GM12878 (cell line): ENCODE data around the gene TOPORS. TPM values are rescaled to one million over a fixed set of nuclear protein-coding genes. Genes with fewer than 3 reads are reported as not detected.

Experiments
- CEBPB ChIP-seq, 2 experiments: fragments of 150-350 bp in 1 of 2; IDR thresholded peaks; 2 replicates each; pipeline ENCODE4 v1.6.1; 2012 to 2014; ENCODE audit warnings: low read depth in 2 of 2, low read length in 2 of 2, borderline replicate concordance in 1 of 2, inconsistent platforms in 1 of 2
- IKZF1 ChIP-seq: fragments of 450-650 bp; conservative IDR thresholded peaks from 2 replicates; pipeline ENCODE4 v1.6.1; 2017; ENCODE audit warnings: antibody characterized with exemption, mild to moderate bottlenecking
- KAT2A ChIP-seq: conservative IDR thresholded peaks from 2 replicates; pipeline ENCODE4 v1.6.1; 2011; ENCODE audit warnings: low read depth, low read length; ENCODE audit not compliant: control insufficient read depth
- MEF2B ChIP-seq: fragments of 450-650 bp; IDR thresholded peaks from 2 replicates; pipeline ENCODE4 v1.6.1; 2018; ENCODE audit warnings: mild to moderate bottlenecking, moderate library complexity; ENCODE audit not compliant: partially characterized antibody, poor library complexity, severe bottlenecking
- NR2C1 ChIP-seq: fragments of 450-650 bp; IDR thresholded peaks from 2 replicates; pipeline ENCODE4 v1.6.1; 2017; ENCODE audit warnings: antibody characterized with exemption, mild to moderate bottlenecking, moderate library complexity
- POLR2AphosphoS2 ChIP-seq: IDR thresholded peaks from 2 replicates; pipeline ENCODE4 v1.6.1; 2011; ENCODE audit warnings: low read depth, mild to moderate bottlenecking, low read length, improper control_type of control experiment, moderate library complexity
- TCF3 ChIP-seq: IDR thresholded peaks from 2 replicates; pipeline ENCODE4 v1.6.1; 2012; ENCODE audit warnings: low read depth, mild to moderate bottlenecking, low read length, borderline replicate concordance; ENCODE audit not compliant: insufficient read depth
- ZZZ3 ChIP-seq: IDR thresholded peaks from 2 replicates; pipeline ENCODE4 v1.6.1; 2011; ENCODE audit warnings: low read depth; ENCODE audit not compliant: control insufficient read depth, insufficient read length
- polyA plus RNA-seq, 11 experiments: library from polyadenylated mRNA; depleted of rRNA in 4 of 11; unstranded in 6 of 11; stranded (reverse) in 5 of 11; fragments of >200 nt; fragmentation: Nextera tagmentation in 4 of 11; fragmentation: Illumina TruSeq in 1 of 11; extraction: Ambion mirVana in 4 of 11; extraction: Trizol in 1 of 11; gene quantifications; 1 replicate in 1 of 11; 2 replicates in 10 of 11; pipeline versions ENCODE4 v1.2.1 to v1.2.3, GENCODE V29; 2011 to 2016; ENCODE audit warnings: inconsistent platforms in 2 of 11, missing spikeins in 2 of 11, low read depth in 1 of 11
- total RNA-seq, 4 experiments: library from RNA; depleted of rRNA in 3 of 4; stranded (reverse); fragments of >200 nt in 3 of 4; fragmentation: Illumina TruSeq in 1 of 4; extraction: Trizol in 1 of 4; gene quantifications; 2 replicates each; pipeline versions ENCODE4 v1.2.1 to v1.2.3, GENCODE V29; 2013 to 2021
- TF ChIP-seq, protein P1 (sequence below): fragments of 450-650 bp; formaldehyde crosslinking; IDR thresholded peaks from 2 replicates; pipeline ENCODE4 v1.4.0; 2022; ENCODE audit warnings: mild to moderate bottlenecking, moderate library complexity
- TF ChIP-seq, protein P2 (sequence below): IDR thresholded peaks from 2 replicates; pipeline ENCODE4 v1.6.1; 2012; ENCODE audit warnings: improper control_type of control experiment, low read depth, low read length; ENCODE audit not compliant: insufficient replicate concordance
- TF ChIP-seq, protein P3 (sequence below): fragments of 450-650 bp; formaldehyde crosslinking; IDR thresholded peaks from 2 replicates; pipeline ENCODE4 v1.4.0; 2020; ENCODE audit warnings: mild to moderate bottlenecking, moderate library complexity

The TOPORS gene
- total and polyA plus RNA-seq, 10 of the 15 experiments (the other 5 are each of a cell fraction or from before 2014, with no cell fraction given), result 6.0 to 27.8 (median 14.3) TPM

DNA sequence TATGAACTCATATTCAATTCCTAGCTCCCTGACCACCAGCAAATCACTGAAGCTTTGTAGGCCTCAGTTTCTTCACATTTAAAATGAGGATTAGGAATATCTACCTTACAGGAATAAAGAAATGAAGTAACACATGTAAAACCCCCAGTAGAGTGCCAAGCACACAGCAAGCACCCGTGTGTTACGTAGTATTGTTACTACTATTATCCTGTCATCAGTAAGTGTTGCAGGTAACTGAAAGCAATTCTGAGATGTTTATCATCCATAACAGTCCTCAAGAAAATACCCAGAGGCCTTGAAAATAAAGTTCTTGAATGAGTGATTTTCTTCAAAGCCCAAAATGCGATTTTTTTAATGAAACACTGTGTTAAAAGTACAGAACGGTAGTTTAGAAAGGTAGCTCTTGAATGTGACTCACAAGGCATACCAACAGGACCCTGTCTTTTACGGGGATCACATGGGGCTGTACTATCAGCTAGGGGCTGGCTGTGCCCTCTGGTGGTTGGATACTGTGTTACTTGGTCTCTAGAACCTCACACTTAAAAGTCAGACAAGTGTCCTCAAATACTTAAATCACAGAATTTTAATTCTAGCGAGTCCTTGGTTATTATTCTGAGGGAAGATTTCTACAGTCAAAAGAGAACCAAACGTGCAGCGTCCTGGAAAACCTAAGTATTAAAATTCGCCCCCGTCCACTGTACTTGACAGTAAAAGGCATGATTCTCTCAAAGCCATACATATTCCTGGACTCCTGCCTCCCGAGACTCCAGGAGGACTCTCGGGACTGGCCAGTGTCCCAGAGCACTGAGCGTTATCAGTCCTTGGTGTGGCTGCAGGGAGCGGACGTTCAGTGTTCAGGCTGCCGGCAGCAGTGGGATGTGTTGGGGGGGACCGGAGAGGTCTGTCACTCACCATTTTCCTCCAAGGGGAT lies 19.8 kb upstream of the TOPORS start (continued):
- no peak for TF ChIP-seq ZZZ3
- no peak for TF ChIP-seq IKZF1
- TF ChIP-seq, protein P1, sequence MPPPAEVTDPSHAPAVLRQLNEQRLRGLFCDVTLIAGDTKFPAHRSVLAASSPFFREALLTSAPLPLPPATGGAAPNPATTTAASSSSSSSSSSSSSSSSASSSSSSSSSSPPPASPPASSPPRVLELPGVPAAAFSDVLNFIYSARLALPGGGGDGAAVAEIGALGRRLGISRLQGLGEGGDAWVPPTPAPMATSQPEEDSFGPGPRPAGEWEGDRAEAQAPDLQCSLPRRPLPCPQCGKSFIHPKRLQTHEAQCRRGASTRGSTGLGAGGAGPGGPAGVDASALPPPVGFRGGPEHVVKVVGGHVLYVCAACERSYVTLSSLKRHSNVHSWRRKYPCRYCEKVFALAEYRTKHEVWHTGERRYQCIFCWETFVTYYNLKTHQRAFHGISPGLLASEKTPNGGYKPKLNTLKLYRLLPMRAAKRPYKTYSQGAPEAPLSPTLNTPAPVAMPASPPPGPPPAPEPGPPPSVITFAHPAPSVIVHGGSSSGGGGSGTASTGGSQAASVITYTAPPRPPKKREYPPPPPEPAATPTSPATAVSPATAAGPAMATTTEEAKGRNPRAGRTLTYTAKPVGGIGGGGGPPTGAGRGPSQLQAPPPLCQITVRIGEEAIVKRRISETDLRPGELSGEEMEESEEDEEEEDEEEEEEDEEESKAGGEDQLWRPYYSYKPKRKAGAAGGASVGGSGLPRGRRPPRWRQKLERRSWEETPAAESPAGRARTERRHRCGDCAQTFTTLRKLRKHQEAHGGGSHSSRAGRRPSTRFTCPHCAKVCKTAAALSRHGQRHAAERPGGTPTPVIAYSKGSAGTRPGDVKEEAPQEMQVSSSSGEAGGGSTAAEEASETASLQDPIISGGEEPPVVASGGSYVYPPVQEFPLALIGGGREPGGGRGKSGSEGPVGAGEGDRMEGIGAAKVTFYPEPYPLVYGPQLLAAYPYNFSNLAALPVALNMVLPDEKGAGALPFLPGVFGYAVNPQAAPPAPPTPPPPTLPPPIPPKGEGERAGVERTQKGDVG (CRISPR knock-in tag), result no peak
- TF ChIP-seq POLR2AphosphoS2, result no peak
- TF ChIP-seq, protein P2, sequence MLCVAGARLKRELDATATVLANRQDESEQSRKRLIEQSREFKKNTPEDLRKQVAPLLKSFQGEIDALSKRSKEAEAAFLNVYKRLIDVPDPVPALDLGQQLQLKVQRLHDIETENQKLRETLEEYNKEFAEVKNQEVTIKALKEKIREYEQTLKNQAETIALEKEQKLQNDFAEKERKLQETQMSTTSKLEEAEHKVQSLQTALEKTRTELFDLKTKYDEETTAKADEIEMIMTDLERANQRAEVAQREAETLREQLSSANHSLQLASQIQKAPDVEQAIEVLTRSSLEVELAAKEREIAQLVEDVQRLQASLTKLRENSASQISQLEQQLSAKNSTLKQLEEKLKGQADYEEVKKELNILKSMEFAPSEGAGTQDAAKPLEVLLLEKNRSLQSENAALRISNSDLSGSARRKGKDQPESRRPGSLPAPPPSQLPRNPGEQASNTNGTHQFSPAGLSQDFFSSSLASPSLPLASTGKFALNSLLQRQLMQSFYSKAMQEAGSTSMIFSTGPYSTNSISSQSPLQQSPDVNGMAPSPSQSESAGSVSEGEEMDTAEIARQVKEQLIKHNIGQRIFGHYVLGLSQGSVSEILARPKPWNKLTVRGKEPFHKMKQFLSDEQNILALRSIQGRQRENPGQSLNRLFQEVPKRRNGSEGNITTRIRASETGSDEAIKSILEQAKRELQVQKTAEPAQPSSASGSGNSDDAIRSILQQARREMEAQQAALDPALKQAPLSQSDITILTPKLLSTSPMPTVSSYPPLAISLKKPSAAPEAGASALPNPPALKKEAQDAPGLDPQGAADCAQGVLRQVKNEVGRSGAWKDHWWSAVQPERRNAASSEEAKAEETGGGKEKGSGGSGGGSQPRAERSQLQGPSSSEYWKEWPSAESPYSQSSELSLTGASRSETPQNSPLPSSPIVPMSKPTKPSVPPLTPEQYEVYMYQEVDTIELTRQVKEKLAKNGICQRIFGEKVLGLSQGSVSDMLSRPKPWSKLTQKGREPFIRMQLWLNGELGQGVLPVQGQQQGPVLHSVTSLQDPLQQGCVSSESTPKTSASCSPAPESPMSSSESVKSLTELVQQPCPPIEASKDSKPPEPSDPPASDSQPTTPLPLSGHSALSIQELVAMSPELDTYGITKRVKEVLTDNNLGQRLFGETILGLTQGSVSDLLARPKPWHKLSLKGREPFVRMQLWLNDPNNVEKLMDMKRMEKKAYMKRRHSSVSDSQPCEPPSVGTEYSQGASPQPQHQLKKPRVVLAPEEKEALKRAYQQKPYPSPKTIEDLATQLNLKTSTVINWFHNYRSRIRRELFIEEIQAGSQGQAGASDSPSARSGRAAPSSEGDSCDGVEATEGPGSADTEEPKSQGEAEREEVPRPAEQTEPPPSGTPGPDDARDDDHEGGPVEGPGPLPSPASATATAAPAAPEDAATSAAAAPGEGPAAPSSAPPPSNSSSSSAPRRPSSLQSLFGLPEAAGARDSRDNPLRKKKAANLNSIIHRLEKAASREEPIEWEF, result no peak
- TF ChIP-seq CEBPB (IDR thresholded peaks at IDR 0.05; ENCODE audit: borderline replicate concordance in 1 of 2, low read depth in 2 of 2, low read length in 2 of 2), result no peak
- TF ChIP-seq, protein P3, sequence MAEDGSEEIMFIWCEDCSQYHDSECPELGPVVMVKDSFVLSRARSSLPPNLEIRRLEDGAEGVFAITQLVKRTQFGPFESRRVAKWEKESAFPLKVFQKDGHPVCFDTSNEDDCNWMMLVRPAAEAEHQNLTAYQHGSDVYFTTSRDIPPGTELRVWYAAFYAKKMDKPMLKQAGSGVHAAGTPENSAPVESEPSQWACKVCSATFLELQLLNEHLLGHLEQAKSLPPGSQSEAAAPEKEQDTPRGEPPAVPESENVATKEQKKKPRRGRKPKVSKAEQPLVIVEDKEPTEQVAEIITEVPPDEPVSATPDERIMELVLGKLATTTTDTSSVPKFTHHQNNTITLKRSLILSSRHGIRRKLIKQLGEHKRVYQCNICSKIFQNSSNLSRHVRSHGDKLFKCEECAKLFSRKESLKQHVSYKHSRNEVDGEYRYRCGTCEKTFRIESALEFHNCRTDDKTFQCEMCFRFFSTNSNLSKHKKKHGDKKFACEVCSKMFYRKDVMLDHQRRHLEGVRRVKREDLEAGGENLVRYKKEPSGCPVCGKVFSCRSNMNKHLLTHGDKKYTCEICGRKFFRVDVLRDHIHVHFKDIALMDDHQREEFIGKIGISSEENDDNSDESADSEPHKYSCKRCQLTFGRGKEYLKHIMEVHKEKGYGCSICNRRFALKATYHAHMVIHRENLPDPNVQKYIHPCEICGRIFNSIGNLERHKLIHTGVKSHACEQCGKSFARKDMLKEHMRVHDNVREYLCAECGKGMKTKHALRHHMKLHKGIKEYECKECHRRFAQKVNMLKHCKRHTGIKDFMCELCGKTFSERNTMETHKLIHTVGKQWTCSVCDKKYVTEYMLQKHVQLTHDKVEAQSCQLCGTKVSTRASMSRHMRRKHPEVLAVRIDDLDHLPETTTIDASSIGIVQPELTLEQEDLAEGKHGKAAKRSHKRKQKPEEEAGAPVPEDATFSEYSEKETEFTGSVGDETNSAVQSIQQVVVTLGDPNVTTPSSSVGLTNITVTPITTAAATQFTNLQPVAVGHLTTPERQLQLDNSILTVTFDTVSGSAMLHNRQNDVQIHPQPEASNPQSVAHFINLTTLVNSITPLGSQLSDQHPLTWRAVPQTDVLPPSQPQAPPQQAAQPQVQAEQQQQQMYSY (CRISPR knock-in tag), result no peak
- no peak for TF ChIP-seq KAT2A
- TF ChIP-seq MEF2B, result no peak
- TF ChIP-seq TCF3, result no peak
- TF ChIP-seq NR2C1, result no peak
- TF ChIP-seq, all 136 proteins: peak for 14
